Ovary (tissue), 3 donors: ENCODE data around the gene PACS2.

Source experiments
- POLR2A ChIP-seq: fragments of 450-650 bp; IDR thresholded peaks from one replicate; pipeline ENCODE4 v1.6.1; 2017; ENCODE audit warnings: antibody characterized with exemption, mild to moderate bottlenecking, moderate library complexity
- TF ChIP-seq, protein P1 (sequence below), 3 donors: fragments of 450-650 bp in 2 of 3; fragments of 200-600 bp in 1 of 3; IDR thresholded peaks; one replicate each; pipeline versions ENCODE4 v1.5.1 to v1.8.0; 2016 to 2022; ENCODE audit warnings: antibody characterized with exemption in 3 of 3, mild to moderate bottlenecking in 1 of 3
- donor health status: DM: no; HTN: no; CAD: no.

DNA sequence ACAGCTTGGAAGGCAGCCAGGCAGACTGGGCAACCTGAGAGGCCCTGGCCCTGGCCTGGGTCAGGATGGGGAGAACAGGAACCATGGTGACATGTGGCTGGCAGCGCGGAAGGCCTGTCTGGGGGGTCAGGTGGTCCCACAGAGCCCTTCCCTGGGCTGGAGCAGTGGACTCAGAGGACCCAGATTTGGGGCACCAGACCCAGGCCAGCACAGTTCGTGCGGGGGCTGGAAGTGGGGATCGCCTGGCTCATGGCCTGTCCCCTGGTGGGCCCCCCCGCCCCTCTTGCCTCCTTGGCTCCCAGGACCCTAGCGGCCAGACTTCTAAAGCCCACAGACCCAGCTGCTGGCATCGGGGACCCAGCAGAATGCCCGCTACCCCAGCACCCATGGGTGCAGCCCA lies 126.4 kb downstream of the PACS2 start:
- TF ChIP-seq, protein P1, sequence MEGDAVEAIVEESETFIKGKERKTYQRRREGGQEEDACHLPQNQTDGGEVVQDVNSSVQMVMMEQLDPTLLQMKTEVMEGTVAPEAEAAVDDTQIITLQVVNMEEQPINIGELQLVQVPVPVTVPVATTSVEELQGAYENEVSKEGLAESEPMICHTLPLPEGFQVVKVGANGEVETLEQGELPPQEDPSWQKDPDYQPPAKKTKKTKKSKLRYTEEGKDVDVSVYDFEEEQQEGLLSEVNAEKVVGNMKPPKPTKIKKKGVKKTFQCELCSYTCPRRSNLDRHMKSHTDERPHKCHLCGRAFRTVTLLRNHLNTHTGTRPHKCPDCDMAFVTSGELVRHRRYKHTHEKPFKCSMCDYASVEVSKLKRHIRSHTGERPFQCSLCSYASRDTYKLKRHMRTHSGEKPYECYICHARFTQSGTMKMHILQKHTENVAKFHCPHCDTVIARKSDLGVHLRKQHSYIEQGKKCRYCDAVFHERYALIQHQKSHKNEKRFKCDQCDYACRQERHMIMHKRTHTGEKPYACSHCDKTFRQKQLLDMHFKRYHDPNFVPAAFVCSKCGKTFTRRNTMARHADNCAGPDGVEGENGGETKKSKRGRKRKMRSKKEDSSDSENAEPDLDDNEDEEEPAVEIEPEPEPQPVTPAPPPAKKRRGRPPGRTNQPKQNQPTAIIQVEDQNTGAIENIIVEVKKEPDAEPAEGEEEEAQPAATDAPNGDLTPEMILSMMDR (IDR thresholded peaks at IDR 0.05), result no peak
- TF ChIP-seq POLR2A, result no peak
